HEK293 (cell line): Measurements from ENCODE around the gene ADAMTS9.

Experiments used
- FEZF1 ChIP-seq: fragments of 450-650 bp; formaldehyde crosslinking; IDR thresholded peaks from 2 replicates; pipeline ENCODE4 v1.5.1; 2016; ENCODE audit warnings: missing biosample characterization, missing genetic modification characterization
- REPIN1 ChIP-seq: fragments of 450-650 bp; formaldehyde crosslinking; IDR thresholded peaks from 2 replicates; pipeline ENCODE4 v1.5.1; 2017; ENCODE audit warnings: missing biosample characterization, missing genetic modification characterization, low read depth
- SP3 ChIP-seq: fragments of 450-650 bp; formaldehyde crosslinking; IDR thresholded peaks from 2 replicates; pipeline ENCODE4 v1.5.1; 2016; ENCODE audit warnings: missing biosample characterization, missing genetic modification characterization
- YY2 ChIP-seq: fragments of 450-650 bp; formaldehyde crosslinking; IDR thresholded peaks from 2 replicates; pipeline ENCODE4 v1.5.1; 2016; ENCODE audit warnings: missing biosample characterization, missing genetic modification characterization
- ZFP41 ChIP-seq: fragments of 450-650 bp; formaldehyde crosslinking; IDR thresholded peaks from 2 replicates; pipeline ENCODE4 v1.5.1; 2016; ENCODE audit warnings: missing biosample characterization, missing genetic modification characterization, borderline replicate concordance
- ZNF132 ChIP-seq: fragments of 450-650 bp; formaldehyde crosslinking; IDR thresholded peaks from 2 replicates; pipeline ENCODE4 v1.5.1; 2017; ENCODE audit warnings: missing biosample characterization, missing genetic modification characterization, borderline replicate concordance
- ZNF184 ChIP-seq: fragments of 450-650 bp; IDR thresholded peaks from 2 replicates; pipeline ENCODE4 v1.5.1; 2018; ENCODE audit warnings: missing biosample characterization, mild to moderate bottlenecking, missing genetic modification characterization
- ZNF2 ChIP-seq: fragments of 450-650 bp; formaldehyde crosslinking; IDR thresholded peaks from 2 replicates; pipeline ENCODE4 v1.5.1; 2016; ENCODE audit warnings: missing biosample characterization, missing genetic modification characterization
- ZNF223 ChIP-seq: fragments of 450-650 bp; formaldehyde crosslinking; IDR thresholded peaks from 2 replicates; pipeline ENCODE4 v1.5.1; 2016; ENCODE audit warnings: missing biosample characterization, missing genetic modification characterization
- ZNF274 ChIP-seq, 2 experiments: fragments of 200-500 bp in 1 of 2; fragments of 450-650 bp in 1 of 2; sonication (Bioruptor generic) in 1 of 2; formaldehyde crosslinking in 1 of 2; IDR thresholded peaks; 2 replicates each; pipeline versions ENCODE4 v1.5.1 to v1.6.1; 2014 to 2016; ENCODE audit warnings: borderline replicate concordance in 1 of 2, inconsistent platforms in 1 of 2, low read length in 1 of 2, missing biosample characterization in 1 of 2, missing genetic modification characterization in 1 of 2
- ZNF37A ChIP-seq: fragments of 450-650 bp; IDR thresholded peaks from 2 replicates; pipeline ENCODE4 v1.5.1; 2018; ENCODE audit warnings: missing biosample characterization, missing genetic modification characterization
- ZNF510 ChIP-seq: fragments of 450-650 bp; formaldehyde crosslinking; IDR thresholded peaks from 2 replicates; pipeline ENCODE4 v1.5.1; 2018; ENCODE audit warnings: mild to moderate bottlenecking, missing genetic modification characterization, missing biosample characterization; ENCODE audit not compliant: insufficient replicate concordance
- ZNF521 ChIP-seq: fragments of 450-650 bp; formaldehyde crosslinking; IDR thresholded peaks from 2 replicates; pipeline ENCODE4 v1.5.1; 2017; ENCODE audit warnings: missing biosample characterization, mild to moderate bottlenecking, missing genetic modification characterization
- ZNF548 ChIP-seq: fragments of 450-650 bp; formaldehyde crosslinking; IDR thresholded peaks from 2 replicates; pipeline ENCODE4 v1.5.1; 2016; ENCODE audit warnings: missing biosample characterization, missing genetic modification characterization
- ZNF558 ChIP-seq: fragments of 450-650 bp; formaldehyde crosslinking; IDR thresholded peaks from 2 replicates; pipeline ENCODE4 v1.5.1; 2016; ENCODE audit warnings: missing biosample characterization, missing genetic modification characterization
- ZNF585B ChIP-seq: fragments of 450-650 bp; formaldehyde crosslinking; IDR thresholded peaks from 2 replicates; pipeline ENCODE4 v1.5.1; 2016; ENCODE audit warnings: missing biosample characterization, missing genetic modification characterization
- ZNF660 ChIP-seq: fragments of 450-650 bp; IDR thresholded peaks from 2 replicates; pipeline ENCODE4 v1.5.1; 2018; ENCODE audit warnings: missing biosample characterization, mild to moderate bottlenecking, missing genetic modification characterization
- ZNF776 ChIP-seq: fragments of 450-650 bp; formaldehyde crosslinking; IDR thresholded peaks from 2 replicates; pipeline ENCODE4 v1.5.0; 2017; ENCODE audit warnings: missing biosample characterization, missing genetic modification characterization, borderline replicate concordance
- ZNF843 ChIP-seq: fragments of 450-650 bp; formaldehyde crosslinking; IDR thresholded peaks from 2 replicates; pipeline ENCODE4 v1.5.1; 2016; ENCODE audit warnings: missing biosample characterization, missing genetic modification characterization
- TF ChIP-seq, protein P1 (sequence below): fragments of 450-650 bp; formaldehyde crosslinking; conservative IDR thresholded peaks from 2 replicates; pipeline ENCODE4 v1.5.1; 2016; ENCODE audit warnings: low read depth, missing biosample characterization, missing genetic modification characterization
- TF ChIP-seq, protein P2 (sequence below): fragments of 450-650 bp; formaldehyde crosslinking; IDR thresholded peaks from 2 replicates; pipeline ENCODE4 v1.5.1; 2017; ENCODE audit warnings: missing biosample characterization, missing genetic modification characterization
- TF ChIP-seq, protein P3 (sequence below): fragments of 450-650 bp; formaldehyde crosslinking; IDR thresholded peaks from 2 replicates; pipeline ENCODE4 v1.5.1; 2016; ENCODE audit warnings: missing biosample characterization, missing genetic modification characterization
- TF ChIP-seq, protein P4 (sequence below): fragments of 450-650 bp; formaldehyde crosslinking; IDR thresholded peaks from 2 replicates; pipeline ENCODE4 v1.5.0; 2017; ENCODE audit warnings: missing biosample characterization, missing genetic modification characterization, borderline replicate concordance

Gene ADAMTS9

DNA sequence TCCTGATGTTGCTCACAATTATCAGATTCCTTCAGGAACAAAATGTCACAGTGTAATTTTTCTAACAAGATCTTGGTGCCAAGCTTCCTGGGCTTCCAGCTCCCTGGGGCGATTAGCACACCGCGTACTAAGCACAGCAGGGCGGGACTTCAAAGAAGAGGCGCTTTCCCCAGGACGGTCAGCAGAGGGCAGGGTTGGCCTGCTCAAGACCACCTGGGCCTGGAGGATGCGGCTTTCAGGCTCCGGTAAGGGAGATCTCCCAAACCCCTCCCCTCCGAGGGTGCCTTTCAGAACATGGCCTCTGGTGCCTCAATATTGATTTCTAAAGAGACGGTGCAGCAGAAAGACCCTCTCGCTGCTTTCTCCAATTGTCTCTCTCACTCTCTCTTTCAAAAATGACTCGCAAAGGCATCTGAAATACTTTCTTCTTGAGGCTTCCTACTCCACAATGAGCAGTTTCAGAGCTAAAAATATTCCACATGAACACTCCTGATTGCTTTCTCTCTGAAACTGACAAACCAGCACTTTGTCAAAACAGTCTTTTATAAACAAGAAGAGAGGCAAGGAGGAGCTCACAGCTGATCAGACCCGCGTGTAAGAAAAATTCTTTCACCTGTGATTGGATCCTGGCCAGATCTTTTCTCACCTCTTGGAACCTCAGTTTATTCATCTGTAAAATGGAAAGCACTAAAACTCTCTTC, 154.0 kb downstream of the ADAMTS9 start (continued):
- no peak for TF ChIP-seq ZNF521
- TF ChIP-seq FEZF1 = no peak
- no peak for TF ChIP-seq ZNF776
- TF ChIP-seq YY2 (tag by site-specific recombination) = no peak
- no peak for TF ChIP-seq ZNF510 (tag by site-specific recombination)
- TF ChIP-seq ZNF132 = no peak
- TF ChIP-seq ZNF37A (tag by site-specific recombination) = no peak
- TF ChIP-seq, protein P1, sequence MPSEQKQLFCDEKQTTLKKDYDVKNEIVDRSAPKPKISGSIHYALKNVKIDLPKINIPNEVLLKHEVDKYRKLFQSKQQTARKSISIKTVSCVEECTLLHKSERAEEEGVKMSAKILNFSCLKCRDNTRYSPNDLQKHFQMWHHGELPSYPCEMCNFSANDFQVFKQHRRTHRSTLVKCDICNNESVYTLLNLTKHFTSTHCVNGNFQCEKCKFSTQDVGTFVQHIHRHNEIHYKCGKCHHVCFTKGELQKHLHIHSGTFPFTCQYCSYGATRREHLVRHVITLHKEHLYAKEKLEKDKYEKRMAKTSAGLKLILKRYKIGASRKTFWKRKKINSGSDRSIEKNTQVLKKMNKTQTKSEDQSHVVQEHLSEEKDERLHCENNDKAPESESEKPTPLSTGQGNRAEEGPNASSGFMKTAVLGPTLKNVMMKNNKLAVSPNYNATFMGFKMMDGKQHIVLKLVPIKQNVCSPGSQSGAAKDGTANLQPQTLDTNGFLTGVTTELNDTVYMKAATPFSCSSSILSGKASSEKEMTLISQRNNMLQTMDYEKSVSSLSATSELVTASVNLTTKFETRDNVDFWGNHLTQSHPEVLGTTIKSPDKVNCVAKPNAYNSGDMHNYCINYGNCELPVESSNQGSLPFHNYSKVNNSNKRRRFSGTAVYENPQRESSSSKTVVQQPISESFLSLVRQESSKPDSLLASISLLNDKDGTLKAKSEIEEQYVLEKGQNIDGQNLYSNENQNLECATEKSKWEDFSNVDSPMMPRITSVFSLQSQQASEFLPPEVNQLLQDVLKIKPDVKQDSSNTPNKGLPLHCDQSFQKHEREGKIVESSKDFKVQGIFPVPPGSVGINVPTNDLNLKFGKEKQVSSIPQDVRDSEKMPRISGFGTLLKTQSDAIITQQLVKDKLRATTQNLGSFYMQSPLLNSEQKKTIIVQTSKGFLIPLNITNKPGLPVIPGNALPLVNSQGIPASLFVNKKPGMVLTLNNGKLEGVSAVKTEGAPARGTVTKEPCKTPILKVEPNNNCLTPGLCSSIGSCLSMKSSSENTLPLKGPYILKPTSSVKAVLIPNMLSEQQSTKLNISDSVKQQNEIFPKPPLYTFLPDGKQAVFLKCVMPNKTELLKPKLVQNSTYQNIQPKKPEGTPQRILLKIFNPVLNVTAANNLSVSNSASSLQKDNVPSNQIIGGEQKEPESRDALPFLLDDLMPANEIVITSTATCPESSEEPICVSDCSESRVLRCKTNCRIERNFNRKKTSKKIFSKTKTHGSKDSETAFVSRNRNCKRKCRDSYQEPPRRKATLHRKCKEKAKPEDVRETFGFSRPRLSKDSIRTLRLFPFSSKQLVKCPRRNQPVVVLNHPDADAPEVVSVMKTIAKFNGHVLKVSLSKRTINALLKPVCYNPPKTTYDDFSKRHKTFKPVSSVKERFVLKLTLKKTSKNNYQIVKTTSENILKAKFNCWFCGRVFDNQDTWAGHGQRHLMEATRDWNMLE = no peak
- TF ChIP-seq, protein P2, sequence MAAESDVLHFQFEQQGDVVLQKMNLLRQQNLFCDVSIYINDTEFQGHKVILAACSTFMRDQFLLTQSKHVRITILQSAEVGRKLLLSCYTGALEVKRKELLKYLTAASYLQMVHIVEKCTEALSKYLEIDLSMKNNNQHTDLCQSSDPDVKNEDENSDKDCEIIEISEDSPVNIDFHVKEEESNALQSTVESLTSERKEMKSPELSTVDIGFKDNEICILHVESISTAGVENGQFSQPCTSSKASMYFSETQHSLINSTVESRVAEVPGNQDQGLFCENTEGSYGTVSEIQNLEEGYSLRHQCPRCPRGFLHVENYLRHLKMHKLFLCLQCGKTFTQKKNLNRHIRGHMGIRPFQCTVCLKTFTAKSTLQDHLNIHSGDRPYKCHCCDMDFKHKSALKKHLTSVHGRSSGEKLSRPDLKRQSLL (tag by site-specific recombination) = no peak
- no peak for TF ChIP-seq ZNF548
- no peak for TF ChIP-seq ZNF843 (tag by site-specific recombination)
- no peak for TF ChIP-seq ZNF558
- peak; percentile 65; the same call in 1 of the 2 replicates for TF ChIP-seq ZNF2 (tag by site-specific recombination)
- TF ChIP-seq, protein P3, sequence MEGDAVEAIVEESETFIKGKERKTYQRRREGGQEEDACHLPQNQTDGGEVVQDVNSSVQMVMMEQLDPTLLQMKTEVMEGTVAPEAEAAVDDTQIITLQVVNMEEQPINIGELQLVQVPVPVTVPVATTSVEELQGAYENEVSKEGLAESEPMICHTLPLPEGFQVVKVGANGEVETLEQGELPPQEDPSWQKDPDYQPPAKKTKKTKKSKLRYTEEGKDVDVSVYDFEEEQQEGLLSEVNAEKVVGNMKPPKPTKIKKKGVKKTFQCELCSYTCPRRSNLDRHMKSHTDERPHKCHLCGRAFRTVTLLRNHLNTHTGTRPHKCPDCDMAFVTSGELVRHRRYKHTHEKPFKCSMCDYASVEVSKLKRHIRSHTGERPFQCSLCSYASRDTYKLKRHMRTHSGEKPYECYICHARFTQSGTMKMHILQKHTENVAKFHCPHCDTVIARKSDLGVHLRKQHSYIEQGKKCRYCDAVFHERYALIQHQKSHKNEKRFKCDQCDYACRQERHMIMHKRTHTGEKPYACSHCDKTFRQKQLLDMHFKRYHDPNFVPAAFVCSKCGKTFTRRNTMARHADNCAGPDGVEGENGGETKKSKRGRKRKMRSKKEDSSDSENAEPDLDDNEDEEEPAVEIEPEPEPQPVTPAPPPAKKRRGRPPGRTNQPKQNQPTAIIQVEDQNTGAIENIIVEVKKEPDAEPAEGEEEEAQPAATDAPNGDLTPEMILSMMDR = peak; percentile 77
- no peak for TF ChIP-seq SP3 (tag by site-specific recombination)
- TF ChIP-seq ZNF660 = no peak
- TF ChIP-seq, protein P4, sequence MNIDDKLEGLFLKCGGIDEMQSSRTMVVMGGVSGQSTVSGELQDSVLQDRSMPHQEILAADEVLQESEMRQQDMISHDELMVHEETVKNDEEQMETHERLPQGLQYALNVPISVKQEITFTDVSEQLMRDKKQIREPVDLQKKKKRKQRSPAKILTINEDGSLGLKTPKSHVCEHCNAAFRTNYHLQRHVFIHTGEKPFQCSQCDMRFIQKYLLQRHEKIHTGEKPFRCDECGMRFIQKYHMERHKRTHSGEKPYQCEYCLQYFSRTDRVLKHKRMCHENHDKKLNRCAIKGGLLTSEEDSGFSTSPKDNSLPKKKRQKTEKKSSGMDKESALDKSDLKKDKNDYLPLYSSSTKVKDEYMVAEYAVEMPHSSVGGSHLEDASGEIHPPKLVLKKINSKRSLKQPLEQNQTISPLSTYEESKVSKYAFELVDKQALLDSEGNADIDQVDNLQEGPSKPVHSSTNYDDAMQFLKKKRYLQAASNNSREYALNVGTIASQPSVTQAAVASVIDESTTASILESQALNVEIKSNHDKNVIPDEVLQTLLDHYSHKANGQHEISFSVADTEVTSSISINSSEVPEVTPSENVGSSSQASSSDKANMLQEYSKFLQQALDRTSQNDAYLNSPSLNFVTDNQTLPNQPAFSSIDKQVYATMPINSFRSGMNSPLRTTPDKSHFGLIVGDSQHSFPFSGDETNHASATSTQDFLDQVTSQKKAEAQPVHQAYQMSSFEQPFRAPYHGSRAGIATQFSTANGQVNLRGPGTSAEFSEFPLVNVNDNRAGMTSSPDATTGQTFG (tag by site-specific recombination) = no peak
- no peak for TF ChIP-seq ZNF585B (tag by site-specific recombination)
- no peak for TF ChIP-seq REPIN1 (tag by site-specific recombination)
- TF ChIP-seq ZNF223 (tag by site-specific recombination) = no peak
- no peak for TF ChIP-seq ZNF274 (IDR thresholded peaks at IDR 0.05; ENCODE audit: low read length)
- no peak for TF ChIP-seq ZNF274 (tag by site-specific recombination; IDR thresholded peaks at IDR 0.05; ENCODE audit: borderline replicate concordance)
- no peak for TF ChIP-seq ZNF184 (tag by site-specific recombination)
- TF ChIP-seq ZFP41 (tag by site-specific recombination) = no peak
- TF ChIP-seq, all 188 proteins: peak for 9
